ENCODE measurements around the gene TOX3.
A peak's percentile ranks its signal among the peaks of the same experiment; 100 is the strongest.

The TOX3 gene

DNA sequence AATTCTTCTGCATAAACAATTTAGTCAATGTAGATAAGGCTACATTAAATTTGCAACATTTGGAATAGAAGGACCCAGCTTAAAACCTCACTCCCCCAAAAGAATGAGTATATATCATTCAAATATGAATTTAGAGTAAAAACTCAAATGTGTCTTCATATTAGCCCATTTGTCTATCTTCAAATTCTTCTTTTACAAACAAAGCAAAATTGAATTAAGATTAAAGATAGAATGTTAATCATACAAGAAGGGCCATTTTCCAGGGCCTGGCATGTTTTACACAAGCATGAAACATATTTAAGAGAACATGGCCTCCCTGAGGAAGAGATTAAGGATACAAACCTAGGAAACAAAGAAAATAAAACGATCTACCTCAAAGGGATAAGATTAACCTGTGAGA lies 8.4 kb downstream of the TOX3 start:
- 91% methylated on average over 1 of the region's 1 CpG; no CpG with 5 or more reads in 1 of the 2 experiments for WGBS, 2 experiments
- Histone ChIP-seq H3K27me3 (ENCODE audit: control insufficient read depth, insufficient read depth, low read length, poor library complexity, severe bottlenecking) (no peaks in the 10 kb centered on the region), H3K36me3 (ENCODE audit: control insufficient read depth, insufficient read depth, low read length) (peaks cover 7% of the 10 kb centered on the region), H3K9me3 (ENCODE audit: control insufficient read depth, low read length) (no peaks in the 10 kb centered on the region), H3K4me1 (ENCODE audit: control insufficient read depth, insufficient read depth, low read length) (peaks cover 7% of the 10 kb centered on the region), H3K4me3 (ENCODE audit: insufficient read depth, low read depth, low read length) (no peak overlapping the region), H3K27ac (ENCODE audit: insufficient read depth, low read depth, low read length, poor library complexity, severe bottlenecking) (no peak overlapping the region)

DNA sequence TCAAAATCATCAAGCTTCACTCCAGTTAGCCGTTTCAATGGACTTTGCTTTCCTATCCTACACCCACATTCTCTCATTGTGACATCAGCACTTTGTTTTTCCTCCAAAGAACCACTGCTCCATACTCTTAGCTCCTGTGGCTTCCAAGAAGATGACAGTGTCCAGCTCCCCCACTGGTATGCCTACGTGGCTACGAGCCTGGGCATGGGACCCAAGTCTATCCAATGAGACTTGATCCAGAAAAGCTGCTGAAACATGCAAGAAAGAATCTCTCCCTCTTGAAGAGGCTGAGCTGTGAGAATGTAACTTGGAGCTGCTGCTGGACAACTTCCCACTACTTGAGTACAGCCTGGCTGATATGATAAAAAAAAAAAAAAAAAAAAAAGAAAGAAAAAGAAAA lies 9.4 kb downstream of the TOX3 start:
- Histone ChIP-seq H3K9me3 (ENCODE audit: control insufficient read depth, low read length) (no peaks in the 10 kb centered on the region), H3K4me3 (ENCODE audit: insufficient read depth, low read depth, low read length) (no peak overlapping the region), H3K27ac (ENCODE audit: insufficient read depth, low read depth, low read length, poor library complexity, severe bottlenecking) (no peak overlapping the region), H3K4me1 (ENCODE audit: control insufficient read depth, insufficient read depth, low read length) (peaks cover under 1% of the 10 kb centered on the region), H3K36me3 (ENCODE audit: control insufficient read depth, insufficient read depth, low read length) (peaks cover 7% of the 10 kb centered on the region), H3K27me3 (ENCODE audit: control insufficient read depth, insufficient read depth, low read length, poor library complexity, severe bottlenecking) (no peaks in the 10 kb centered on the region)
- WGBS, 2 experiments: 92 to 97% methylated on average over 3 of the region's 3 CpGs

DNA sequence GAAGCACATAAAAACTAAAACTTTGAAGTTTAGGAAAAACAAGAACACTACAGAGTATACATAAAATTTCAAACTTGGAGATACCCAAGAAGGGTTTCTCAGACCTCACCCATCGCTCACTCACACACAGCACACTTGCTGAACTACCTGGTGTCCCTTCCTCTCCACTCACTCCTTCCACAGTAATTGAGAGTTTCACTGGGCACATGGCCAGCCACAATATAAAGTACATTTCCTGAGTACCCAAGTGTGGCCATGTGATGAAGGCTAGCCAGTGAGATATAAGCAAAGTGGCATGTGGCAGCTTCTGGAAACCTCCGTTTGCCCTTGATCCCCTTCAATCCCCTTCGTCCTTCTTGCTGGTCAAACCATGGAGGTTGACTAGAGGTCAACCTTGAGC lies 11.9 kb downstream of the TOX3 start:
- Histone ChIP-seq H3K27ac (ENCODE audit: insufficient read depth, low read depth, low read length, poor library complexity, severe bottlenecking) (no peak overlapping the region), H3K9me3 (ENCODE audit: control insufficient read depth, low read length) (no peaks in the 10 kb centered on the region), H3K36me3 (ENCODE audit: control insufficient read depth, insufficient read depth, low read length) (peaks cover 7% of the 10 kb centered on the region), H3K27me3 (ENCODE audit: control insufficient read depth, insufficient read depth, low read length, poor library complexity, severe bottlenecking) (no peaks in the 10 kb centered on the region), H3K4me3 (ENCODE audit: insufficient read depth, low read depth, low read length) (no peak overlapping the region), H3K4me1 (ENCODE audit: control insufficient read depth, insufficient read depth, low read length) (no peaks in the 10 kb centered on the region)
- 95 to 97% methylated on average over 3 of the region's 3 CpGs for WGBS, 2 experiments

DNA sequence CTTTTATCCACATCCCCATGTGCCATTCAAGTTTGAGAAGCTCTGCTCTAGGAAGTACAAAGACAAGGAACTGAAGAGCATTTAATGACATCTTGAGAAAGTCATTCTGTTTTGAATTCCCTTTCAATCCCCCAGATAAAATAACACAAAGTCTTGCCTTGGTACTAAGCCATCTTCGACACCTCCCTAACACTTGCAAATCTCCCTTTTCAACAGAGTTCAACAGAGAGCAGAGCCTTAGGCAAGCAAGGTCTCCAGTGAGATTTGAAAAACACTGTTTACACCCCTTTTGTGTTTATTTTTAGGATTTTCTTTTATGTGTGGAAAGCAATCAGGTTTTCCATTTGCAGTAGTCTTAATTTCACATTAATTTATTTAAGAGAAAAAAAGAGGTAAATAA lies 13.6 kb downstream of the TOX3 start:
- Histone ChIP-seq H3K4me1 (ENCODE audit: control insufficient read depth, insufficient read depth, low read length) (peaks cover 4% of the 10 kb centered on the region), H3K9me3 (ENCODE audit: control insufficient read depth, low read length) (no peaks in the 10 kb centered on the region), H3K4me3 (ENCODE audit: insufficient read depth, low read depth, low read length) (no peak overlapping the region), H3K27ac (ENCODE audit: insufficient read depth, low read depth, low read length, poor library complexity, severe bottlenecking) (no peak overlapping the region), H3K36me3 (ENCODE audit: control insufficient read depth, insufficient read depth, low read length) (no peaks in the 10 kb centered on the region), H3K27me3 (ENCODE audit: control insufficient read depth, insufficient read depth, low read length, poor library complexity, severe bottlenecking) (no peaks in the 10 kb centered on the region)
- 38 to 59% methylated on average over 1 of the region's 1 CpG for WGBS, 2 experiments

GRCh38 chr16:52532384-52532783 lies 14.6 kb downstream of the TOX3 start:
- H3K4me3 ChIP-seq (ENCODE audit: insufficient read depth, low read depth, low read length): no peak overlapping the region
- WGBS, 2 experiments: 95 to 96% methylated on average over 8 of the region's 8 CpGs
- no peaks in the 10 kb centered on the region for H3K9me3 ChIP-seq (ENCODE audit: control insufficient read depth, low read length)
- peaks cover 9% of the 10 kb centered on the region for H3K4me1 ChIP-seq (ENCODE audit: control insufficient read depth, insufficient read depth, low read length)
- no peak overlapping the region for H3K27ac ChIP-seq (ENCODE audit: insufficient read depth, low read depth, low read length, poor library complexity, severe bottlenecking)
- no peaks in the 10 kb centered on the region for H3K36me3 ChIP-seq (ENCODE audit: control insufficient read depth, insufficient read depth, low read length)
- no peaks in the 10 kb centered on the region for H3K27me3 ChIP-seq (ENCODE audit: control insufficient read depth, insufficient read depth, low read length, poor library complexity, severe bottlenecking)

- Histone ChIP-seq H3K4me3 (ENCODE audit: insufficient read depth, low read depth, low read length) (no peak overlapping the region), H3K27me3 (ENCODE audit: control insufficient read depth, insufficient read depth, low read length, poor library complexity, severe bottlenecking) (no peaks in the 10 kb centered on the region), H3K36me3 (ENCODE audit: control insufficient read depth, insufficient read depth, low read length) (no peaks in the 10 kb centered on the region), H3K27ac (ENCODE audit: insufficient read depth, low read depth, low read length, poor library complexity, severe bottlenecking) (no peak overlapping the region), H3K4me1 (ENCODE audit: control insufficient read depth, insufficient read depth, low read length) (peaks cover 38% of the 10 kb centered on the region), H3K9me3 (ENCODE audit: control insufficient read depth, low read length) (no peaks in the 10 kb centered on the region)
- no CpG with 5 or more reads among the region's 1 CpG for WGBS, 2 experiments
Measured at GRCh38 chr16:52529226-52529625, 17.7 kb downstream of the TOX3 start.

- H3K27ac ChIP-seq (ENCODE audit: insufficient read depth, low read depth, low read length, poor library complexity, severe bottlenecking): no peak overlapping the region
- H3K27me3 ChIP-seq (ENCODE audit: control insufficient read depth, insufficient read depth, low read length, poor library complexity, severe bottlenecking): no peaks in the 10 kb centered on the region
- no peak overlapping the region for H3K4me3 ChIP-seq (ENCODE audit: insufficient read depth, low read depth, low read length)
- WGBS, 2 experiments: 94 to 98% methylated on average over 5 of the region's 5 CpGs
- no peaks in the 10 kb centered on the region for H3K36me3 ChIP-seq (ENCODE audit: control insufficient read depth, insufficient read depth, low read length)
- H3K4me1 ChIP-seq (ENCODE audit: control insufficient read depth, insufficient read depth, low read length): peaks cover 44% of the 10 kb centered on the region
- no peaks in the 10 kb centered on the region for H3K9me3 ChIP-seq (ENCODE audit: control insufficient read depth, low read length)
Measured at GRCh38 chr16:52528393-52529065, 18.4 kb downstream of the TOX3 start.

- whole genome bisulfite sequencing, 2 experiments: 85 to 92% methylated on average over 3 of the region's 3 CpGs
Measured at GRCh38 chr16:52526830-52527229, 20.1 kb downstream of the TOX3 start.

DNA sequence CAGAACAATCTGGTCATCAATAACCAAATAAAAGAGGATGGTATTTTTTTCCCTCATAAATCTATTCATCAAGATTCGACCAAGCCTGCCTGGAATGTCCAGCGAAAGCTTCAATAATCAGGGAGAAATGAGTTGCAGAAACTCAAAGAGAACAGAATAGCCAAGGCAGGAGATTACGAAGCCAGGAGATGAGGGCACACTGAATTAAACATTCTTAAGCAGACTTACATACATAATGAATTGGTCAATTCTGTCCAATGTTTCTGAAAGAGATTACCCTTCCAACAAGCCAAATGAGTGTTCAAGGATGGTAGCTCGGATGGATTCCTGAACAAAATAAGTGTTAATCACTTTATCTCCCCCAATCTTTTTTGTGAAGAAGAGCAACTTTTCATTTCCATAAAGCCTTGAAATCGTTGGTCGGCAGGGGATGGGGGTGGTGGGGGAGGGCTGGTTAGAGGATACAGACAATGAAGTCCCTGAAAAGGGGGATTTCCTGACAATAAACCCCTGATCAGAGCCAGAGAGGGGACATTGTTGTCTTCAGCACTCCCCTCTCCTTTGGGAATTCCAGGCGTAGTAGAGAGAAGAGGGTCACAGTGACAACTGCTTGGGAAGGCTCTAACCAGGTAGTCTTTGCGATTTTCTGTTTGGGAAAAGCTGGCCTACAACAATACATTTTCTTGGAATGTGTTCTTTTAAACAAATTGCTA lies 20.7 kb downstream of the TOX3 start:
- Histone ChIP-seq H3K9me3 (ENCODE audit: control insufficient read depth, low read length) (no peaks in the 10 kb centered on the region), H3K36me3 (ENCODE audit: control insufficient read depth, insufficient read depth, low read length) (no peaks in the 10 kb centered on the region), H3K4me3 (ENCODE audit: insufficient read depth, low read depth, low read length) (peak overlapping the region; percentile 1), H3K27ac (ENCODE audit: insufficient read depth, low read depth, low read length, poor library complexity, severe bottlenecking) (peak overlapping the region; percentile 86), H3K4me1 (ENCODE audit: control insufficient read depth, insufficient read depth, low read length) (peaks cover 44% of the 10 kb centered on the region), H3K27me3 (ENCODE audit: control insufficient read depth, insufficient read depth, low read length, poor library complexity, severe bottlenecking) (no peaks in the 10 kb centered on the region)
- WGBS, 2 experiments: 28 to 32% methylated on average over 7 to 8 of the region's 8 CpGs

More at GRCh38 chr16:52526830-52527229, 20.1 kb downstream of the TOX3 start:
- Histone ChIP-seq H3K27ac (ENCODE audit: insufficient read depth, low read depth, low read length, poor library complexity, severe bottlenecking) (peak overlapping the region; percentile 86), H3K27me3 (ENCODE audit: control insufficient read depth, insufficient read depth, low read length, poor library complexity, severe bottlenecking) (no peaks in the 10 kb centered on the region), H3K4me3 (ENCODE audit: insufficient read depth, low read depth, low read length) (no peak overlapping the region), H3K36me3 (ENCODE audit: control insufficient read depth, insufficient read depth, low read length) (no peaks in the 10 kb centered on the region), H3K9me3 (ENCODE audit: control insufficient read depth, low read length) (no peaks in the 10 kb centered on the region), H3K4me1 (ENCODE audit: control insufficient read depth, insufficient read depth, low read length) (peaks cover 44% of the 10 kb centered on the region)

DNA sequence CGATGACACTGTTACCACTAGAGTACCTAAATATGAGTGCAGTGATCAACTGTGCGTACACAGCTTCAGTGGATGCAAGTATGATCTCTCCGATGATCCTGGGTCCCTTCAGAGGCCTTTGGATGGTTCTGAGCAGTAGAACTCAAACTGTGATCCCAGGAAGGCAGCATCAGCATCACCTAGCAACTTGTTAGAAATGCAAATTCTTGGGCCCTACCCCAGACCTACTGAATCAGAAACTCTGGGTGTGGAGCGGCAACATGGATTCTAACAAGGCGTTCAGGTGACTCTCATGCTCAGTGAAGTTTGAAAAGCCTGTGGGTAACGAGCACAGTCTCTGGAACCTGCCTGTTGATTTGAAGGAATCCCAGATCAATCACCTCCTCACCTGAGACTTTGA lies 25.4 kb downstream of the TOX3 start:
- no peaks in the 10 kb centered on the region for H3K27me3 ChIP-seq (ENCODE audit: control insufficient read depth, insufficient read depth, low read length, poor library complexity, severe bottlenecking)
- no peaks in the 10 kb centered on the region for H3K9me3 ChIP-seq (ENCODE audit: control insufficient read depth, low read length)
- H3K4me3 ChIP-seq (ENCODE audit: insufficient read depth, low read depth, low read length): no peak overlapping the region
- peaks cover 26% of the 10 kb centered on the region for H3K4me1 ChIP-seq (ENCODE audit: control insufficient read depth, insufficient read depth, low read length)
- no peak overlapping the region for H3K27ac ChIP-seq (ENCODE audit: insufficient read depth, low read depth, low read length, poor library complexity, severe bottlenecking)
- no peaks in the 10 kb centered on the region for H3K36me3 ChIP-seq (ENCODE audit: control insufficient read depth, insufficient read depth, low read length)
- 83 to 88% methylated on average over 6 of the region's 6 CpGs for WGBS, 2 experiments
